GM13977 (cell line): ENCODE results near the gene MT3.
A peak's percentile ranks its signal among the peaks of the same experiment; 100 is the strongest.

Experiments
- DNase-seq: peaks from one replicate; pipeline ENCODE4 v3.0.0; 2012; ENCODE audit warnings: low spot score
- in situ Hi-C: fragments of 300-500 bp; cut with MboI; formaldehyde crosslinking; loops from one replicate; pipeline ENCODE4 v1.12.0; 2022; ENCODE audit warnings: low sequenced_read_pairs, low pct_unique_long_range_greater_than_20kb, mixed read lengths, inconsistent platforms; ENCODE audit not compliant: unreplicated experiment
- TF ChIP-seq, protein P1 (sequence below): IDR thresholded peaks from 2 replicates; pipeline ENCODE4 v1.5.1; 2012; ENCODE audit warnings: mild to moderate bottlenecking, control low read depth; ENCODE audit not compliant: insufficient read depth; ENCODE audit errors: extremely low read depth, missing control alignments

Gene MT3

DNA sequence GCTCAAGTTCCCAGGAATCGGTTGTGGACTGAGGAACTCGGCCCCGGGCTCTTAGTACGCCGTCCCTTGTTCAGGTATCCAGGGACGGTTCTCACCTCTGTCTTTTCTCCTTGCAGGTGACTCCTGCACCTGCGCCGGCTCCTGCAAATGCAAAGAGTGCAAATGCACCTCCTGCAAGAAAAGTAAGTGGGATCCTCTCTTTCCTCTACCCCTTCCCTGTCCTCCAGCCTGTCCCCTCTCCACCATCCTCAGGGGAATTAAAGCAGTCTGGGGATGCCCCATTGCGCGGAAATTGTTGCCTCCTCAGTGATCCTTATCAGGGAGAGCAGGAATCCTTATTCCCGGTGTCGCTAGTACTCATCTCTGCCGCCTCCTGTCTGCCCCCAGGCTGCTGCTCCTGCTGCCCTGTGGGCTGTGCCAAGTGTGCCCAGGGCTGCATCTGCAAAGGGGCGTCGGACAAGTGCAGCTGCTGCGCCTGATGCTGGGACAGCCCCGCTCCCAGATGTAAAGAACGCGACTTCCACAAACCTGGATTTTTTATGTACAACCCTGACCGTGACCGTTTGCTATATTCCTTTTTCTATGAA is 19.6 kb downstream of the MT3 start:
- in situ Hi-C loops, result no loop called here
- TF ChIP-seq, protein P1, sequence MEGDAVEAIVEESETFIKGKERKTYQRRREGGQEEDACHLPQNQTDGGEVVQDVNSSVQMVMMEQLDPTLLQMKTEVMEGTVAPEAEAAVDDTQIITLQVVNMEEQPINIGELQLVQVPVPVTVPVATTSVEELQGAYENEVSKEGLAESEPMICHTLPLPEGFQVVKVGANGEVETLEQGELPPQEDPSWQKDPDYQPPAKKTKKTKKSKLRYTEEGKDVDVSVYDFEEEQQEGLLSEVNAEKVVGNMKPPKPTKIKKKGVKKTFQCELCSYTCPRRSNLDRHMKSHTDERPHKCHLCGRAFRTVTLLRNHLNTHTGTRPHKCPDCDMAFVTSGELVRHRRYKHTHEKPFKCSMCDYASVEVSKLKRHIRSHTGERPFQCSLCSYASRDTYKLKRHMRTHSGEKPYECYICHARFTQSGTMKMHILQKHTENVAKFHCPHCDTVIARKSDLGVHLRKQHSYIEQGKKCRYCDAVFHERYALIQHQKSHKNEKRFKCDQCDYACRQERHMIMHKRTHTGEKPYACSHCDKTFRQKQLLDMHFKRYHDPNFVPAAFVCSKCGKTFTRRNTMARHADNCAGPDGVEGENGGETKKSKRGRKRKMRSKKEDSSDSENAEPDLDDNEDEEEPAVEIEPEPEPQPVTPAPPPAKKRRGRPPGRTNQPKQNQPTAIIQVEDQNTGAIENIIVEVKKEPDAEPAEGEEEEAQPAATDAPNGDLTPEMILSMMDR, result no peak
- no peak for DNase-seq

DNA sequence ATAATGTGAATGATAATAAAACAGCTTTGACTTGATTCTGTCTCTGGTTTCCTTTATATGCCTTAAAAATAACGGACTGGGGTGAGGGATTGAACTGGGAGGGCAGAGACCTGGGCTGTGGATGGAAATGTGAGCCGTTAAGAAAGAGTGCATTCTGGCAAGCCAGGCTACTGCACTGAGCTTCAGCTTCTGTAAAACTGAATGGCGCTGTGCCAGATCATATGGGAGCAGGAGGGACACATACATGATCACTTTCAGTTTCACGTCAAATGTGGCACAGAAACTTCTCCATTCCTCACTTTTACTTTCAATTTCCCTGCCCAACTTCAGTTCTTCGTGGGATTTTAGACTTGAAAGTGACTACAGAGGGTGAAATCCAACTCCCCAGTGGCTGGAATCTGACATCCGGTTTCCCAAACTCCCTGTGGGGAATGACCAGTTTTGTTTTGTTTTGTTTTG is 20.2 kb downstream of the MT3 start:
- TF ChIP-seq, protein P1, result no peak
- peak; percentile 82 for DNase-seq
- in situ Hi-C loops, result no loop called here

DNA sequence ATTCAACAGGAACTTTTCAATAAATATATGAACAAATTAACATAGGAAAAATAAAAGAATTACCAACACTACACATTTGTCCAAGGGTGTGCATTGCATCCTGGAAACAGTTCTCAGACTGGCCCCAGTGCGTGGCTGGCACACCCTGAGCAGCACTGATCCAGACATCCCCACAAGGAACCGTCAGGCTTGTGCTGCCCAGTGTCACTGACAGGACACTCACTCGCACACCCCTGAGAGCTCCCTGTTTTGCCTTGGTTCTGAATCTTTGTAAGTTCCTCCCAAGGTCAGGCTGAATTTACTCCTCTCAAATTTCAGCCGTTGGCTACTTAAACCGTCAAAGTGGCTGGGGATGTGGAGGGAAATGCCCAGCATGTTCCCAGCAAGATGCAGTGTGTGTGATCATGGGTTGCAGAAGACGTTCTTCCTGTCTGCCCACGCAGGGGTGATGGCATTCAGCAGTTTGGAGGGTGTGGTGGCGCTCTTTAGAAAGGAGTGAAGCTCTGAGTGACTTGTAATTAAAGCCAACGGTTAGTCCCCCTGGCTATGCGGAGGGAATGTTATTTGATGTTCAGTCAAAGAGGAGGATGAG is 20.8 kb downstream of the MT3 start:
- in situ Hi-C loops, result no loop called here
- DNase-seq, result no peak
- TF ChIP-seq, protein P1, result no peak

DNA sequence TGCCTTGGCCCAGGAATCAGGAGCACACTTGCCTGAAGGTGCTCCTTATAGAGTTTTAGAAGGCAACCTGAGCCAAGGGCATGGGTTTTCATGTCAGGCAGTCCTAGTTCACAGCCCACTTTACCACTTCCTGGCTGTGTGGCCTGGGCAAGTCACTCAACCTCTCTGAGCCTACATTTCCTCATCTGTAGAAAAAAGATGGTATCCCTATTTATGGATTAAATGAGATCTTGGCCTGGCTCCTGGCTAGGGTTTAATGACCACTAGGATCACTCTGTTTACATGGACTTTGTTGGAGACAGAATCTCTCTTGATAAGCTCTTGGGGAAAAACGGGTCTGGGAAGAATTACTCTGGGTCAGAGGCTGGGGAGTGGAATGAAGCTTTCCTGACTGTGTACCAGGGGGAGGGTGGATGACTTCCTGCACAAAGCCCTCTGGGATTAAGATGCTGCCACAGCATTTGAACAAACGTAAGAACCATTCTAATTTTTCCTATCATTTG is 21.3 kb downstream of the MT3 start:
- DNase-seq, result no peak
- TF ChIP-seq, protein P1, result no peak
- in situ Hi-C loops, result no loop called here

DNA sequence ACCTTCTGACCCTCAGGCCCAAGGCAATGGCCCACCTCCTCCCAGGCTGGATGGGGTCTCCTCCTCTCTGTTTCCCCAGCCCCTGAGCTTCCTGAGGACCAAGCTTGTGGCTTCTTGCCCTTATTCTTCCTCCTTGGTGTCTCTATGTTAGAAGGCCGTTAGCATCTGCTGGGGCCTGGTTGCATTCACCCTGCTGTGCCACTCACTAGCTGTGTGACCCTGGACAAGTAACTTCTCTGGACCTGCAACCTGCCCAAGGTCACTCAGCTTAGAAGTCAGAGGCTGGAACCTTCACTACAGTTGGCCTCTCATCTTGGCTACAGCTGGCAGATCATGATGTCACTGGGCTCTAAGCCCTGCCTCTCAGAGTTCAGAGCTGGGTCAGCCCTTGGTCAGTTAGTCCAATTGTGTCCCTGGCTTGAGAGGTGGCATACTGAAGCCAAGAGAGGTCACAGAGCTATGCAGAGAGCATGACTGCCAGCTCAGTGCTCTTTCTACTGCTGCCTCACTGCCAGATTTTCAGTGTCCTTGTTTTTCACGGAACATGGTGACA is 22.0 kb downstream of the MT3 start:
- in situ Hi-C loops, result no loop called here
- TF ChIP-seq, protein P1, result no peak
- DNase-seq, result no peak

DNA sequence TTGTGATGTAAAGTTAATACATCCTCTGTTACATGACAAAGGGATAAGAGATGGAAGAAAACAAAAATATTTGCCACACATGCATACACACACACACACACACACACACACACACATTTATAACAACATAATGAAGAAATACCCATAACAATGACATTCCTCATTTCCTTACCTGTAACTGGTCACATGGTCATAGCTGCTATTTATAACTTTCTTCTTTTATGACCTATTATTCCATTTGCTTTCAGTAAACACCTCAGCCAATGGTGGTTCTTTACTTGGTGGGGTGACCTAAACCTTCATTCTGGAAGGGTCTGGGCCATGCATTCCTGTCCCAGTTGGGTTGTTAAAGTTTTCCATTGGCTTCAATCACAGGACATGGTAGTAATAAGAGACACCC is 24.4 kb downstream of the MT3 start:
- no peak for DNase-seq
- TF ChIP-seq, protein P1, result no peak
- in situ Hi-C loops, result no loop called here
